ENCODE data around the gene SULT6B1. TPM values are rescaled to one million over a fixed set of nuclear protein-coding genes. Genes with fewer than 3 reads are reported as not detected.

The SULT6B1 gene
- total RNA-seq, 8 experiments from 2014 or later: not detected

DNA sequence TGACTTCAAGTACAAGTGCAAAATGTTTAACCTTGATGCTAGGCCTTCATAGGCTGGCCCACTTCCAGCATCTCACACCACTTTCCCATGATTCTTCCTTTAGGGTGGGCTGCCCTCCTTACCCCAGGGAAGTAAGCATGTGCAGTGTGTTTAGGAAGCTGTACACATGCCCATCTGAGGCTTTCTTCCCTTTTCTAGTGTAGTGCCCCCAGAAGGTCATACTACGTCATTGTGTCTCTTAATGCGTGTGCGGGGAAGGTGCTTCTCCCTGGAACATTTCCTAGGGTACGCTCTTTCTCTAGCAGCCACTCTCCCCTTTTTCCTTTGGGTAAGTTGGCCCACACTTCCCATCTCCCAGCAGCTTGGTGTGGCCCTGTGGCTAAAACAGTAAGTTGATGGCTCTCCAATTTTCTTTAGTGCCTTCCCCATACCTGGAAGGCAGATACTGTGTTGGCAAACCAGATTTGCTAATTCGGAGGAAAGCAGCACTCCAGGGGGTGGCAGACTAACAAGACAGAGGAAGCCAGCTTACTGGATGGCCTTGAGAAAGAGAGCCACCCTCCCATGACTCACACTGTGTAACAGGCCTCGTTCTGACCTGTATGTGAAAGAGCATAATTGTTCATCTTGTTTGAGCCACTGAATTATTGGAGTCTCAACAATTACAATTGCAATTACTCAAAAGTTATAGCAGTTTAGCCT, 1.1 kb upstream of the SULT6B1 start:
- H3K27ac ChIP-seq: no peak overlapping the region
- H3K4me3 ChIP-seq: no peak overlapping the region
- ATAC-seq (replicated peaks in 6 of 8): peak; percentile 73 to 100 (median 92)
- in situ Hi-C loops (cut with MboI; ENCODE audit: low pct_unique_long_range_greater_than_20kb in 2 of 9, low sequenced_read_pairs in 9 of 9, unreplicated experiment in 9 of 9): no loop called here
- 0 to 74% (median 55%) methylated on average over 1 to 6 of the region's 6 CpGs; no CpG with 5 or more reads in 4 of the 10 experiments for WGBS, 10 experiments
- no peaks in the 10 kb centered on the region for H3K4me1 ChIP-seq (replicated peaks in 1 of 2)

- no peaks in the 10 kb centered on the region for H3K4me1 ChIP-seq (replicated peaks in 1 of 2)
- H3K4me3 ChIP-seq: no peak overlapping the region
- in situ Hi-C loops (cut with MboI; ENCODE audit: low pct_unique_long_range_greater_than_20kb in 2 of 9, low sequenced_read_pairs in 9 of 9, unreplicated experiment in 9 of 9): no loop called here
- H3K27ac ChIP-seq: no peak overlapping the region
- ATAC-seq (replicated peaks in 6 of 8): peak in 2 of 8 experiments; percentile 45 to 78
- 61 to 86% (median 71%) methylated on average over 5 to 16 of the region's 17 CpGs for WGBS, 10 experiments
Measured at GRCh38 chr2:37181726-37182684, 6.5 kb downstream of the SULT6B1 start.

DNA sequence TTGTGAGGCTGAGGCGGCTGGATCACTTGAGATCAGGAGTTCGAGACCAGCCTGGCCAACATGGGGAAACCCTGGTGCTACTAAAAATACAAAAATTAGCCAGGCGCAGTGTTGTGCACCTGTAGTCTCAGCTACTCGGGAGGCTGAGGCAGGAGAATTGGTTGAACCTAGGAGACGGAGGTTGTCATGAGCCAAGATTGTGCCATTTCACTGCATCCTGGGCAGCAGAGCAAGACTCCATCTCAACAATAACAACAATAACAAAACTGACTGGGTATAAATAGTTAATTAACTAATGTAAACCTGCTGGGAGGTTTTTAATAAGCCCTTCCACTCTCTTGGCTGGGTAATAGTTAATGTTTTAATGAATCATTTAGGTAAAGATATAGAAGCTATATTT, 7.8 kb downstream of the SULT6B1 start:
- in situ Hi-C loops (cut with MboI; ENCODE audit: low pct_unique_long_range_greater_than_20kb in 2 of 9, low sequenced_read_pairs in 9 of 9, unreplicated experiment in 9 of 9): no loop called here
- ATAC-seq (replicated peaks in 6 of 8): no peak
- WGBS, 10 experiments: 80 to 100% (median 100%) methylated on average over 1 to 4 of the region's 5 CpGs; no CpG with 5 or more reads in 1 of the 10 experiments

DNA sequence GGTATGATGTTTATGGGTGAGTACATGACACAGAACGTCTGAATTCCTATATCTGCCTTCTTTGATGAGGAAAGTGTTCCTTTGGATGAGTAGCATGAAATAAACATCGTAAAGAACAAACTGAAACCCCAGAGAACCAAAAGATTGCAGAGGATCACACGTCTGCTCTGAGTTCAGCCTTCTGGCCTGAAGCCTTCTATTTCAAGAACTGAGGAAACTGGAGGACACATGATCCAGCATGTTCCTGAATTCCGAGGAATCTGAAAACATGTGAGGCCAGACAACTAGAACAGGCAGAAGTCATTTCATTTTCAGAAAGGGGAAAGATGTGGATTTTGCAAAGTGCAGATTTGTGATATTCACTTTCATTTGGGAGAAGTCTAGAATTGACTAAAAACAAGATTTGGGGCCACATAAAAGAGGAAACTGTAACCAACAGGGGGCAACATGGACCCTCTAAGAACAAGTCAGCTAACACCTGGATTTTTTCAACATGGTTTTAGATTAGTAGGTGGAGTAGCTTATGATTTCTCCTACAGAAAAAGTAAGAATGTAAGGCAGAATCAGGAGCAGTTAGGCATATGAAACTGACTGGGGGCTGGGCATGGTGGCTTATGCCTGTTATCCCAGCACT, 8.3 kb downstream of the SULT6B1 start:
- in situ Hi-C loops (cut with MboI; ENCODE audit: low pct_unique_long_range_greater_than_20kb in 2 of 9, low sequenced_read_pairs in 9 of 9, unreplicated experiment in 9 of 9): no loop called here
- Histone ChIP-seq H3K27ac (no peak overlapping the region), H3K4me3 (no peak overlapping the region), H3K4me1 (replicated peaks in 1 of 2) (no peaks in the 10 kb centered on the region)
- WGBS, 10 experiments: 13 to 88% (median 60%) methylated on average over 1 to 4 of the region's 4 CpGs; no CpG with 5 or more reads in 1 of the 10 experiments
- ATAC-seq (replicated peaks in 6 of 8): no peak

More for the DNA sequence above, 7.8 kb downstream of the SULT6B1 start:
- Histone ChIP-seq H3K4me1 (replicated peaks in 1 of 2) (no peaks in the 10 kb centered on the region), H3K4me3 (no peak overlapping the region), H3K27ac (no peak overlapping the region)

DNA sequence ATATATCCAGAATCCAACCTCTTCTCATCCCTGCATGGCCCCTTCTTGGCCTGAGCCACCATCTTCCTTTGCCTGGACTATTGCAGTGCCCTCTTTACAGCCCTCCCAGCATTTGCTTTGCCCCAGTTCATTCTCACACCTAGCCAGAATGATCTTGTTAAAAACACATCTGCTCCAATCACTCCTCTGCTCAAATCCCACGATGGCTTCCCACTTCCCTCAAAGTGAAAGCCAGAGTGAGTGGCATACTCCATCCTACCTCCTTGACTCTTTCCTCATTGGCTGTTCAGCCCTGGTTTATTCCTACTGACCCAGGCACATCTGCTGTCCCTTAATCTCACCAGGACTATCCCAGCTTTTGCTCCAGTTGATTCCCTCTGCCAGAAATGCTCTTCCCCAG, 14.7 kb downstream of the SULT6B1 start:
- Histone ChIP-seq H3K27ac (no peak overlapping the region), H3K4me1 (replicated peaks in 1 of 2) (no peaks in the 10 kb centered on the region), H3K4me3 (no peak overlapping the region)
- WGBS, 10 experiments: 20 to 80% (median 80%) methylated on average over 1 of the region's 1 CpG; no CpG with 5 or more reads in 7 of the 10 experiments
- no peak for ATAC-seq (replicated peaks in 6 of 8)
- in situ Hi-C loops (cut with MboI; ENCODE audit: low pct_unique_long_range_greater_than_20kb in 2 of 9, low sequenced_read_pairs in 9 of 9, unreplicated experiment in 9 of 9): no loop called here

DNA sequence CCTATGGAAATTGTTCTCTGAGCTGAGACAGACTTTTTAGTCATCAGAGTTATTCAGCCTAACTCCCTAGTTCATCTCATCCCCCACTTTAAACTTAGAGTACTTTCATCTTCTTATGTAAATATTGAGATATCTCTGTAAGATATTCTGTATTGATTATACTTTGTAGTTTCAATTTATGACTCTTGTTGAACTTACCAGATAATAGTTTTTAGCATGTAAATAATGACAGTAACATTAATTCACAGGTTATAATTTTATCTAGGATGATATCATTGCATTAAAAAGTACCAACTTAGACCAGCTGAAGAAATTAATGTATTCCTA, 16.9 kb downstream of the SULT6B1 start:
- in situ Hi-C loops (cut with MboI; ENCODE audit: low pct_unique_long_range_greater_than_20kb in 2 of 9, low sequenced_read_pairs in 9 of 9, unreplicated experiment in 9 of 9): no loop called here
- ATAC-seq (replicated peaks in 6 of 8): no peak
- no peak overlapping the region for H3K27ac ChIP-seq
- H3K4me3 ChIP-seq: no peak overlapping the region
- no peaks in the 10 kb centered on the region for H3K4me1 ChIP-seq (replicated peaks in 1 of 2)

- in situ Hi-C loops (cut with MboI; ENCODE audit: low pct_unique_long_range_greater_than_20kb in 2 of 9, low sequenced_read_pairs in 9 of 9, unreplicated experiment in 9 of 9): no loop called here
- ATAC-seq (replicated peaks in 6 of 8): peak in 4 of 8 experiments; percentile 66 to 93 (median 92)
- H3K4me1 ChIP-seq (replicated peaks in 1 of 2): no peaks in the 10 kb centered on the region
- H3K4me3 ChIP-seq: no peak overlapping the region
- H3K27ac ChIP-seq: no peak overlapping the region
- 8 to 73% (median 33%) methylated on average over 2 to 13 of the region's 17 CpGs for WGBS, 10 experiments
Measured at GRCh38 chr2:37168217-37168981, 20.1 kb downstream of the SULT6B1 start.

DNA sequence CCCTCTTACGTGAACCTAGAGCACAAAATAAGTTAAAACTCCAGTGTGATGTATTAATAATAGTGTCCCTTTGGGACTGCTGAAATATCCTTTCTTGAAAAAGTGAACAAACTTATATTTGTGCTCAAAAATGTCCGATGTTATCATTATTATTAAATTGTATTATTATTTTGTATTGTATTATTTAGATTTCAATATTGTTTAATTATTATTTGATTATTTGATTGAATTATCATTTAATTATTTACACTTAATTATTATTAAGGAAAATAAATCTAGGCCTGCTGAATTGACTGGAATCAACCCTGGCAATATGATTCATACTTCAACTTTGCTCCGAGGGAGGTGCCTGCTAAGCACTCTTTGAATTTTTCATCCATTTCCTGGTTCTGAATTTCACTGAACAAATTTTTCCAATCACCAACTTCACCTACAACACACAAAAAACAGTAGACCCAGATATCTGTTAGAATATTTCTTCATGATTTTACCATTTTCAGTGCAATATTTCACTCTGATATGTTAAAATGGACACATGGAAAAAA, 20.8 kb downstream of the SULT6B1 start:
- Histone ChIP-seq H3K4me3 (no peak overlapping the region), H3K27ac (no peak overlapping the region), H3K4me1 (replicated peaks in 1 of 2) (no peaks in the 10 kb centered on the region)
- in situ Hi-C loops (cut with MboI; ENCODE audit: low pct_unique_long_range_greater_than_20kb in 2 of 9, low sequenced_read_pairs in 9 of 9, unreplicated experiment in 9 of 9): no loop called here
- WGBS, 10 experiments: 63 to 100% (median 90%) methylated on average over 1 to 3 of the region's 3 CpGs
- ATAC-seq (replicated peaks in 6 of 8): peak in 2 of 8 experiments; percentile 57 to 63

DNA sequence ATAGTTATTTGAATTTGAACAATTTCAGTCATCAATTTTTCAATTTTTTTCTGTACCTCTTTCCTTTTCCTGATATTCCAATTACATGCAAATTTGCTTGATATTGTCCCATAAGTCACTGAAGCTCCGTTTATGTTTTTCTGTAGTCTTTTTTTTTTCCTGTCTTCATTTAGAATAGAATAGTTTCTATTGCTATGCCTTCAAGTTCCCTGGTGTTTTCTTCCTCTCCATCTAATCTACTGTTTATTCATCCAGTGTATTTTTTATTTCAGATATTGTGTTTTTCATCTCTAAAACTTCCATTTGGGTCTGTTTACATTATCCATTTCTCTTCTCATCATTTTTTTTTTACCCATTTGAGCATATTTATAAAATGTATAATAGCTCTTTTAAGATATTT, 23.7 kb downstream of the SULT6B1 start:
- 0 to 100% (median 60%) methylated on average over 1 of the region's 1 CpG; no CpG with 5 or more reads in 1 of the 10 experiments for WGBS, 10 experiments

GRCh38 chr2:37156857-37157714, 31.4 kb downstream of the SULT6B1 start, which contains the start of gene EIF2AK2:
TSS of gene EIF2AK2 (minus strand) at chr2:37156980. CDS start at chr2:37147806, 9,174 bp downstream.
- 80 to 100% (median 86%) methylated on average over 1 to 5 of the region's 55 CpGs; no CpG with 5 or more reads in 6 of the 10 experiments for WGBS, 10 experiments
- Histone ChIP-seq H3K4me3 (peak within 1 kb of the TSS; percentile 60 to 65 (median 62)), H3K27ac (peak within 1 kb of the TSS in 1 of 2 donors; percentile 61), H3K4me1 (replicated peaks in 1 of 2) (peaks cover 6 to 14% of the 10 kb centered on the region in 2 donors)
- in situ Hi-C loops (cut with MboI; ENCODE audit: low pct_unique_long_range_greater_than_20kb in 2 of 9, low sequenced_read_pairs in 9 of 9, unreplicated experiment in 9 of 9): no loop called here
- peak; percentile 78 to 96 (median 88) for ATAC-seq (replicated peaks in 6 of 8)

More for the DNA sequence above, 23.7 kb downstream of the SULT6B1 start:
- Histone ChIP-seq H3K27ac (no peak overlapping the region), H3K4me3 (no peak overlapping the region), H3K4me1 (replicated peaks in 1 of 2) (no peaks in the 10 kb centered on the region)
- in situ Hi-C loops (cut with MboI; ENCODE audit: low pct_unique_long_range_greater_than_20kb in 2 of 9, low sequenced_read_pairs in 9 of 9, unreplicated experiment in 9 of 9): no loop called here
- ATAC-seq (replicated peaks in 6 of 8): no peak

DNA sequence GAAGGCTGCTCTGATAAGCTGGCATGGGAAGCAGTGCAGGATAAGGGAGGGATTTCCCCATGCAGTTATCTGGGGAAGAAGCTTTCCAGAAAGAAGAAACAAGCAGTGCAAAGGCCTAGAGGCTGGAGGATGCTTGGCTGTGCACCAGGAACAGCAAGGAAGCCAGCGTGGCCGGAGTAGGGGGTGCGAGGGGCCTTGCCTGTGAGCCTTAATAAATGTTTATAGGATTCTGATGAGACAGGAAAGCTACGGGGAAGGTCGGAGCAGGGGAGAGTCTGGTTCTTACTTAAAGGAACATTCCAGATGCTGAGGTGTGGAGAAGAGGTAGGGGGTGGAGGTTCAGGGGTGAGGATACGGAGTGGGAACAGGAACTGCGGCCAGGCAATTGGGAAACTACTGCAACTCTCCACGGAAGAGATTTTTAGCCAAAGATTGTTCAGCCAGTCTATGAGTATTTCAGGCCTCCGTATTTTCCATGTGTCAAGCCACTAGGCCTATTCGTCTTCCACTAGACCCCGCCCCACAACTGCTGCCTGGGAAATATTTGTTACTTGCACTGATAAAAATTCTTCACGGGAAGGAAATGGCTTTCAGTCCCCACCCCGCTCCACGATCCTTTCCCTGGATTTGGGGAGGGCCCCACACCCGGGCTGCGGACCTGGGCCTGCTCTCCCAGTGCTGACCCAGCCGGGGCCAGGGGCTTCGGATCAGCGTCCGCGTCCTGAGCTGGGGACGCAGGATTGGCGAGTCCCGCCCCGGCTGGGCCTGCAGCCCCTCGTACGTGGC, 32.2 kb downstream of the SULT6B1 start:
- WGBS, 10 experiments: 0 to 25% (median 7%) methylated on average over 1 to 7 of the region's 27 CpGs; no CpG with 5 or more reads in 4 of the 10 experiments
- Histone ChIP-seq H3K4me1 (replicated peaks in 1 of 2) (peaks cover 6 to 14% of the 10 kb centered on the region in 2 donors), H3K27ac (peak overlapping the region in 1 of 2 donors; percentile 61), H3K4me3 (peak overlapping the region; percentile 60 to 65 (median 62))
- in situ Hi-C loops (cut with MboI; ENCODE audit: low pct_unique_long_range_greater_than_20kb in 2 of 9, low sequenced_read_pairs in 9 of 9, unreplicated experiment in 9 of 9): no loop called here
- ATAC-seq (replicated peaks in 6 of 8): peak; percentile 63 to 80 (median 76)
